Activated CD4-positive, alpha-beta T cell treated with anti-CD3 and anti-CD28 coated beads, Interleukin-2, amount 50 U/mL, for 48 hours (primary cell): Measurements from ENCODE around the gene ELMO2.

Experiments
- DNase-seq, 2 experiments: peaks; one replicate each; pipeline ENCODE4 v3.0.0-alpha.2; 2020

The ELMO2 gene

DNA sequence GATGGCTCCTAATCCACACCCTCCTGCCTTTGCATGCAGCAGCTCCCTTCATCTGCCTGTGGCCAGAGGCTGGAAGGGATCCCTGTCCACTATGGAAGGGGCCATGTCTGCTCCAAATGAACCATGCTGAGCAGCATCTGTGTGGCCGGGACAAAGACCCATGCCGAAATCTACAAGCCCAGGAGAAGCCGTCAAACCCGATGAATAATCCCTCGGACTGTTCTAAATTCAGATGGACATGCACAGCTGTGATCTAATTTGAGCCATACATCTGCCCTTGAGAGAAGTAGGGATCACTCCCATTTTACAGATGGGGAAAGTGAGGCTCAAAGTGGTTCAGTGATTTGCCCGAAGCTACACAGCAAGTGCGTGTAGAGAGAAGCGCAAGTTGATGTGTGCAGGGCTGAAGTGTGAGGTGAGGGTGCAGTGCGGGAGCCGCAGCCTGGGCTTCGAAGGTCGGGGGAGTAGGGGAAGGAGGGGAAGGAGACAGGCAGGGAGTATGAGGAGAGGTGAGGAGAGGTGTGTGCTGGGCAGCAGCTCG is 75.5 kb downstream of the ELMO2 start:
- no peak for DNase-seq

DNA sequence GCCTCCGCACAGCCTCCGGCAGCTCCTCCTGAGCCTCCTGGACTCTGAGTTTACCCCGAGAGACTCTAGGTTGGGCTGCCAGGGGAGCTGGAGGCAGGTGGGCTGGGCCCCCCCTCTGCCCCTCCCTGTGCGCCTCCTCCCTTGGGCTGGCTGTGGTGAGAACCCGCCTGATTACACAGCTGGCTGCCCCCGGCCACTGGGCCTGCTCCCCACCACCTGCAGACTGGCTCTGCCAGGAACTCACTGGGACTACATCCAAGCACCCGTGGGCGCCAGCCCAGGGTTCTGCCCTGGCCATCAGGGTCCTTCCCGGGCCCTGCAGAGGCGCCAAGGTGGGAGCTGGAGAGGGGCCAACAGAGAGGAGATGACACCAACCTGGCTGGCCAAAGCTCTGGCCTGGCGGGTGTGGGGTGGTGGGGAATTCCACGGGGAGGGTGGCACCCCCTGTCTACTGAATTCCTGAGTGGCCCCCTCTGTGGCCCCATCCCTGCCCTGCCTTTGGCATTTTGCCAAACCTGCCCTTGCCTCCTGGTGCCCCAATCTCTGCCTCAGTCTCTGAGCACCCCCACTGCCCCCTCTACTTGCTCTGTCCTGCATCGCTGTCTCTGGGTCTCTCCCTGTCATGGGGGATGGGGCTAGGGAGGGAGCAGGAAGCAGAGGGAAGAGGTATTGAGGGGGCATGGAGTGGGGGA is 76.2 kb downstream of the ELMO2 start:
- no peak for DNase-seq

DNA sequence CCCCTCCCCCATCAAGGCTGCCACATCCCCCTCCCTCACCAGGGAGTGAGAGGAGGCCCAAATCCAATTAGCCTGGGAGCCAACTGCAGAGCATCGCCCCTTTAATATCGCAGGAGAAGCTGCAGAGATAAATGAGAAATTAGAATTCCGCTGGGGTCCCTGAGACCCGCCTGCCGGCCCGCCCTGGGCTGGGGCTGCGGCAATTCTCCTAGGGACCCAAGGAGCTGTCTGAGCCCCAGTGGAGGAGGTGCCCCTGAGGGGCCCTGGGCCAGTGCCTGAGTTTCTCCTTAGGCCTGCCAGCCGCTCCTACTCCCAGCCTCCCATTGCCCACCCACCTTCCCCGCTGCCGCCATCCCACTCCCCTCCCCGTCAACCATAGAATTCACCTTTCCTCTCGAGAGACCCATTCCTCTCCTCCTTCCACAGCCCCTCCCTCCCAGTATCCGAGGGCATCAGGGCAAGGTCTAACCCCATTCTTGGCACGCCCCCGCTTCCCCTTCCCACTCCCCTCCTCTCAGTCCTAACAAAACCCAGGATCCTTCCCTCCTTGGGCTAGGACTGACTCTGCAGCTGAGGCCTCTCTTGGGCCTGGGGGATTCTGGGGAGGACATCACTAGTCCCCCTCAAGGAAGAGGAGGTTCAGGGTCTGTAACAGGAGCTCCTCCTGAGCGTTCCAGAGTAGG is 78.1 kb downstream of the ELMO2 start:
- DNase-seq: no peak

DNA sequence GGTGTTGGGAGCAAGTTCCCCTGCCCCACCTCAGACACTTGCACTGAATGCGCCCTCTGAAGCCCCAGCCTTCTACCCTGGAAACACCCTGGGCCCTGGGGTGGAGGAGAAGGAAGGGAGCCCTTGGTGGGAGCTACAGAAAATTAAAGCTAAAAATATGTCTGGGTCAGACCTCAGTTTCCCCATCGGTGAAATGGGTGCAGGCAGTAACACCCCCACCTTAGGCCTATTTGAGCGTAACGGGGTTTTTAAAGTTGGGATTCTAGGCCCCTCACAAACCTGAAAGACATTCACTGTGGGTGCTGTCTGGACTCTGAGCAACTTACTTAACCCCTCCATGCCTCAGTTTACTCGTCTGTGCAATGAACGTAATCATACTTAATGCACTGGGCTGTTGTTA is 78.9 kb downstream of the ELMO2 start:
- DNase-seq: no peak

DNA sequence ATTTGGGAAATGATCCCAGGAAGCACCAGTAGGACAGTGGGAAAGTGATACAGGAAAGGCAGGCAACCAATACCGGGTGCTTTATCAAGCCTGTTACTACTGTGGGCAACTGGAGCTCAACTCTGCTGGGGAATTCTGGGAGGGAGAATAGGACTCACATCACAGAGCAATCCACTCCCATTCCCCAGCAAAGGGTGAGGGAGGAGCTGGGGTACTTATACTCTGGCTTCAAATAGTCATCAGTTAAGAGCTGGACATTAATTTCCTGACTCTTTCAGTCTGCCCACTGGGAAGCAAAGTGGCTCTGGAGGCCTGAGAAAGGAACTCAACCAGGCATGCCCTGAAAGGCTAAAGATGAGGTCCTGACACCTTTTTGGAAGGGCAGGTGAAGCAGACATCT is 80.6 kb downstream of the ELMO2 start:
- no peak for DNase-seq

DNA sequence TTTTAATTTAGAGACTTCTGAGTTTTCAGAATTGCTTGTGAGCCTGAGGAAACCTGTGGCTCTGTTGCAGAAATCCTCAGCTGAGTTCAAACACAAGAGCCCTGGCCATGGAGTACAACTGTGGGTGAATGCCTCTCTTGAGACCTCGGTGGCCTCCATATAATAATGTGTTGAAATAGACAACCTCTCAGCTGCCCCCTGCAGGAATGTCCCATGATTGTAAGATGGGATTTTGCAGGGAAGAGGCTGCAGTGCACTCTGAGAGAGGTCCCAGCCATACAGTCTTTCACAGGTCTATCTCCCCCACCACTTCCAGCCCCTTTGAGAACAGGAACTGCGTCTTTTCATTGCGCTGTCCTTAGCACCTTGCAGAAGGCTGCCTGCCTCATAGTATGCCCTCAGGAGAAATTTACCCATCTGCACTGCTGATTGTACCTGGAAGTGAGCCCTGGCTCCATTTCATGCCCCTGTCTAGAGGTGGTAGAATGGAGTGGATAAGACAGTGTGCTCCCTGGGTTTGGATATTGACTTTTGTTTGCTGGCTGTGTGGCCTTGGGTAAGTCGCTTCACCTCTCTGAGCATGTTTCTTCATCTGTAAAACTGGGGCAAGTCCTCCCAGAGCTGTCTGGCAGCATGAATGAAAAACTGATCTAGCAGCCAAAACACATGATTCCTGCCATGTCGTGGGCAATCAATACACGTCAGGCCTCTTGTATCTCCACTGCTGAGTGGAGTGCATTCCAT is 81.3 kb downstream of the ELMO2 start:
- DNase-seq: peak in 1 of 2 experiments; percentile 13

DNA sequence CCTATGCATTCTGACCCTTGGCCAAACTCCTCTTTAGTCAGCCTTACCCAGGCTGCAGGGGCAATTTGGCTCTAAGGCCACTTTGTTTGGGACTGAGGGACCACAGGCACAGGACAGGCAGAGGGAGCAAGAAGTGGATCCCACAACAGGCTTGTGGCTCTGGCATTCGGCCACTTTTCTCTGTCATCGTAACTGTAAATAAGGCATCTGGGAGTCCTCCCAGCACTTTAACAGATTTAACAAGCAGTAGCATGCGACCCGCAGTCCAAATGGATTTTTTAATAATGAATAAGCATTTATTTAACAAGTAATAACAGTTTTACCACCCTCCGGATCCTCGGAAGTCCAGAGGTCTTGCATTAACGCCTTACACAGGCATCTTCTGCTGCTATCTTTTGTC is 82.0 kb downstream of the ELMO2 start:
- DNase-seq: no peak

DNA sequence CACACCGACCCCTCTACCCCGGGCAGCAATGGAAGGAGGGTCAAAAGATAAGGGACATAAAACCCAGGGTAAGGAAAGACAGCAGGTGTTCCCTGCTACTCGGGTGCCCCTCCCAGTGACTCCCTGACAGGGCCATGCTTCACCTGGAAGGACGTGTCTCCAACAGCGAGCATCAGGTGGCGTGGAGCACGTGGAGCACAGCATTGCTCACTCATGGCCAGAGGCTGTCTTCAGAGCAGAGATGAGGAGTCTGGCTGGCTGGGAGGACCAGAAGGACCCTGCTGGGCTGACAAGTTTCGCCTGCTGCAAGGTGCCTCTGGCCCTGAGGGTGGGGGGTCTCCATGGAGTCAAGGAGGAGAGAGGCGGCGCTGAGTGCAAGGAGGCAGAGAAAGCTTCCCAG is 82.9 kb downstream of the ELMO2 start:
- DNase-seq: no peak

DNA sequence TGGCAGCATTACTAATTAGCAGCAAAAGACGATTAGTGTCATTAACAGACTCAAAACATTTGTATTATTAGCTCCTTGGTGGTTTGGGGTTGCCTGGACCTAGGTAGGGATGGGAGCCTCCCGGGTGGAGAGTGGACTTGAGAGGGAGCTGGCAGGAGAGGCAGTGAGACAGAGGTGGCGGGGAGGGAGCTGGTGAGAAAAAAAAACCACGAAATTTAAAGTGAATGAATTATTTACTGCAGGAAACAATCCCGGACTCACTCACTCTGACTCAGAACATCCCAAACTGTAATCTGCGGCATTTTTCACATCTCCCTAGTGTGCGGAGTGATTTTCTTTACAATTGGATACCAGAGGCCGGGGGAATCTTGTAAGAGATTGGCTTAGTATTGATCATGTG is 83.8 kb downstream of the ELMO2 start:
- no peak for DNase-seq

DNA sequence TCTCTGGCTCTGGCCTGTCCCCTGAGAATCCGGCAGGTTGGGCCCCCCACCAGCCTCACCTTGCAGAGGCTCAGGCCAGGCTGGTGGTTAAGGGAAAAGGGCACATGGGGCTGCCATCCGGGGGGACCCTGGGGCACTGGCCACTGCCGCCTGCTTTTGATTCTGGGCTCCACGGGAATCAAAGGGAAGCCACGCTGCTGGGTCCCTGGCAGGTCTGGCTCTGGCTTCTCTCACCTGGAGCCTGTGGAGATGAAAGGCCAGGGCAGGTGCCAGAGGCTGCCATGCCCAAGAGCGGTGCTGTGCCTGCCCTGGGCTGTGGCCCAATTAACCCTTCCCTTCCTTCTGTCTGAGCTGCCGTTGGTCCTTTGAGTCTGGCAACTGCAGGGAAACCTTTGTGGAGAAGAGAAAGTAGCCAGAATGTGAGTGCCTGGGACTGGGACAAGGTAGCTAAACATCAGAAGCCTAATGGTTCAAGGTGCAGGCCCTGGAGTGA is 88.7 kb downstream of the ELMO2 start:
- DNase-seq: no peak

DNA sequence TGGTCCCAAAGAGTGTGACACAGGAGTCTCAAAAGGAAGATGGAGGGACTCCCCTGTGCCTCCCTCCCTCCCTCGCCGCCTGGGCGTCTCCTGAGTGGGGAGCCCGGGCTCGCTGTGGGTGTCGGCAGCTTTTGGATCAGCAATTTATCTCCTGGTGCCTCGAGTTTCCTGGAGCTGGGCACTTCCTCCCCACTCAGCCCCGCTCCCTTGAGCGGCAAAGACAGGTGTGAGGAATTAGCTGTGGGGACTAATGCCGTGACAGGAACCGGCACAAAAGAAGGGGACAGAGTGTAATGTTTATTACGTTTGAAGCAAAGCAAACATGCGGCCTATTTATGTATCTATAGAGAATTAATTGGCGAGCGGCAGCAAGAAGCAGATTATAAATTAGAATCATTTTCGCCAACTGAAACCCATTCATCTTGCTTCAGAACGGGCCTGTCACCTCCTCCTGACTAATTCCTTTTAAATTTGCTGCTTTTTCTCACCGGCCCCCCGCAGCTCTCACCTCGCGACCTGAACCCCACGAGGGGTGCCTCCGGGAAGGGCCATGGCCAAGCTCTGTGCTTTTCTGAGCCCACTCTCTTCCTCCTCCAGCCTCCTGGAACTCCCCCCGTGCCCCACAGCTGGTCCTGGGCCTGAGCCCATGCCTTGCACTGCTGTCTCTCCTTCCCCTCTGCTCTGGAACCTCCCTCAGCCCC is 89.3 kb downstream of the ELMO2 start:
- no peak for DNase-seq
